Parathyroid adenoma (tissue), 2 donors: ENCODE results near the gene EEF1A1.
"Not testable (repeated sequence)": the region's sequence is repeated elsewhere in the genome, so short reads cannot be mapped to it uniquely, and the experiment has no call there.

ENCODE experiments used
- H2AFZ ChIP-seq: fragments of 300-600 bp; sonication (generic); one replicate; pipeline ENCODE4 v1.7.0; 2017; ENCODE audit warnings: antibody characterized with exemption, mild to moderate bottlenecking
- H3K27ac ChIP-seq: fragments of 300-600 bp; sonication (generic); one replicate; pipeline ENCODE4 v1.7.0; 2017
- H3K27me3 ChIP-seq: fragments of 300-600 bp; sonication (generic); one replicate; pipeline ENCODE4 v1.7.0; 2017; ENCODE audit warnings: low read length; ENCODE audit not compliant: control insufficient read depth, insufficient read depth
- H3K36me3 ChIP-seq: fragments of 300-600 bp; sonication (generic); one replicate; pipeline ENCODE4 v1.7.0; 2017; ENCODE audit warnings: low read length; ENCODE audit not compliant: control insufficient read depth, insufficient read depth
- H3K4me1 ChIP-seq: fragments of 300-600 bp; sonication (generic); one replicate; pipeline ENCODE4 v1.7.0; 2017; ENCODE audit warnings: control low read depth
- H3K4me2 ChIP-seq: fragments of 300-600 bp; sonication (generic); one replicate; pipeline ENCODE4 v1.7.0; 2017; ENCODE audit warnings: low read length
- H3K4me3 ChIP-seq: fragments of 300-600 bp; sonication (generic); one replicate; pipeline ENCODE4 v1.7.0; 2017; ENCODE audit warnings: low read depth, low read length
- H3K79me2 ChIP-seq: fragments of 300-600 bp; sonication (generic); one replicate; pipeline ENCODE4 v1.7.0; 2017; ENCODE audit warnings: control low read depth
- H3K9ac ChIP-seq: fragments of 300-600 bp; sonication (generic); one replicate; pipeline ENCODE4 v1.7.0; 2017; ENCODE audit warnings: mild to moderate bottlenecking
- H3K9me3 ChIP-seq: fragments of 300-600 bp; sonication (generic); one replicate; pipeline ENCODE4 v1.7.0; 2017; ENCODE audit warnings: low read length; ENCODE audit not compliant: control insufficient read depth
- CTCF ChIP-seq: fragments of 300-600 bp; sonication (generic); IDR thresholded peaks from one replicate; pipeline ENCODE4 v1.7.0; 2017; ENCODE audit warnings: antibody characterized with exemption, mild to moderate bottlenecking
- donor health status: primary hyperparathyroidism.

The EEF1A1 gene

GRCh38 chr6:73509851-73510250 lies 11.0 kb downstream of the EEF1A1 start:
- Histone ChIP-seq H3K4me2 (no peak overlapping the region), H3K27me3 (no peaks in the 10 kb centered on the region), H3K27ac (no peak overlapping the region), H3K79me2 (no peaks in the 10 kb centered on the region), H3K9ac (no peak overlapping the region), H3K9me3 (no peaks in the 10 kb centered on the region), H3K4me3 (no peak overlapping the region), H3K36me3 (no peaks in the 10 kb centered on the region), H3K4me1 (peaks cover under 1% of the 10 kb centered on the region), H2AFZ (no peak overlapping the region)
- no peak for TF ChIP-seq CTCF

- H3K27me3 ChIP-seq: no peaks in the 10 kb centered on the region
These were observed 12.1 kb downstream of the EEF1A1 start for GRCh38 chr6:73508776-73509175.

GRCh38 chr6:73506246-73506645 lies 14.6 kb downstream of the EEF1A1 start:
- H3K9ac ChIP-seq: no peak overlapping the region
- H3K79me2 ChIP-seq: no peaks in the 10 kb centered on the region
- no peaks in the 10 kb centered on the region for H3K27me3 ChIP-seq
- H3K4me2 ChIP-seq: no peak overlapping the region
- no peaks in the 10 kb centered on the region for H3K9me3 ChIP-seq
- no peak overlapping the region for H2AFZ ChIP-seq
- H3K27ac ChIP-seq: no peak overlapping the region
- no peaks in the 10 kb centered on the region for H3K4me1 ChIP-seq
- H3K4me3 ChIP-seq: no peak overlapping the region
- no peak for TF ChIP-seq CTCF
- no peaks in the 10 kb centered on the region for H3K36me3 ChIP-seq

More at GRCh38 chr6:73508776-73509175, 12.1 kb downstream of the EEF1A1 start:
- Histone ChIP-seq H3K36me3 (no peaks in the 10 kb centered on the region), H3K79me2 (no peaks in the 10 kb centered on the region), H3K9me3 (no peaks in the 10 kb centered on the region), H3K27ac (no peak overlapping the region), H3K4me1 (no peaks in the 10 kb centered on the region), H3K9ac (no peak overlapping the region), H2AFZ (no peak overlapping the region), H3K4me3 (no peak overlapping the region), H3K4me2 (no peak overlapping the region)
- no peak for TF ChIP-seq CTCF

GRCh38 chr6:73505705-73506104 lies 15.1 kb downstream of the EEF1A1 start:
- H3K27me3 ChIP-seq, H3K27ac ChIP-seq, H3K79me2 ChIP-seq, H3K4me1 ChIP-seq, H3K4me3 ChIP-seq, H3K9me3 ChIP-seq, H2AFZ ChIP-seq, H3K36me3 ChIP-seq, H3K9ac ChIP-seq, H3K4me2 ChIP-seq: not testable (repeated sequence)

- Histone ChIP-seq H3K4me3 (no peak overlapping the region), H3K4me2 (no peak overlapping the region), H3K4me1 (no peaks in the 10 kb centered on the region), H2AFZ (no peak overlapping the region), H3K27me3 (no peaks in the 10 kb centered on the region), H3K36me3 (no peaks in the 10 kb centered on the region), H3K27ac (no peak overlapping the region), H3K9me3 (no peaks in the 10 kb centered on the region), H3K9ac (no peak overlapping the region), H3K79me2 (no peaks in the 10 kb centered on the region)
- TF ChIP-seq CTCF: no peak
These were observed 15.7 kb downstream of the EEF1A1 start for GRCh38 chr6:73505142-73505541.
